Bone marrow (tissue), 2 donors: ENCODE measurements around the gene GSE1.

Source experiments
- DNase-seq, 2 donors: peaks; one replicate each; lab custom pipeline; 2025; lab: John Stamatoyannopoulos, UW

Gene GSE1

DNA sequence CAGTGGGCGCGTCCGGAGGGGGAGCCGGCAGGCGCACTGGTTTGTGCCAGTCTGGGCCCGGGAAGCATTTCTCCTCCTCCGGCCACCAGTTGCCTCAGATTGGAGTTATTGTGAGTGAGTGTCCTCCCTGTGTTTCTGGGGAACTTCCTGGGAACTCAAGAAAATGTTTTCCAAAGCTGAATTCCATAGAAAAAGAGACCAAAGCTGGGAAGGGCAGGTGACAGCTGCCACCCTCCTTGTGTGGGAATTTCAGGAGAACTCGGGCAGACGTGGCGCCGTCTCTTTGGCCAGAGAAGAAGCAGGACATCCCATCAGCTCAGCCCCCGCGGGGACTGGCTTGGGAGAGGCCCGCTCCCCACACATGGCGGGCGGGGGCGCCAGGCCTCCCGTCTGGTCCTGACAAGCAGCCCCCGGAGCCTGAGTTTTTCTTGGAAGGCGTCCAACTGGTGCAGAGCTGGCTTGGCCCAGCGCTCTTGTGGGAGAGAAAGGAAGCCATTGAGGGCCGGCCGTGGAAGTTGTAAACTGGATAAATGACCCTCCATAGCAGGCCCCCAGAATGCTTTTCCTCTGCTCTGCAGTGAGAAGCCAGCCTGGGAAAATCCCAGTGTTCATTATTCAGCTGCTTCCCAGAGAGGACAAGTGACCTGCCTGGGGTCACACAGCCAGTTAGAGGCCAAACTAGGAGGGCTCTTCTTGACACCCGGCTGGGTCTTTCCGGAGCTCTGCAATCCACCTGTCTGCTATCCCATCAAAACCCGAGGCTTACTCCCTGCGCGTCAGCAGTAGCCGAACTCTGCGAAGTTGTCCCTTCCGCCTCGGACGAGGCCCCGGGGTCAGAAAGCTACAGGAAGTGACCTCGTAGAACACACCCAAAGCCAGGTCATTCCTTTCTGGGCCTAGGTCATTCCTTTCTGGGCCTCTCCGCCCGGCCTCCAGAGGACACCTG lies 39.2 kb upstream of the GSE1 start:
- no peak for DNase-seq

- no peak for DNase-seq
Observed at GRCh38 chr16:85574672-85575475, 38.2 kb upstream of the GSE1 start.

DNA sequence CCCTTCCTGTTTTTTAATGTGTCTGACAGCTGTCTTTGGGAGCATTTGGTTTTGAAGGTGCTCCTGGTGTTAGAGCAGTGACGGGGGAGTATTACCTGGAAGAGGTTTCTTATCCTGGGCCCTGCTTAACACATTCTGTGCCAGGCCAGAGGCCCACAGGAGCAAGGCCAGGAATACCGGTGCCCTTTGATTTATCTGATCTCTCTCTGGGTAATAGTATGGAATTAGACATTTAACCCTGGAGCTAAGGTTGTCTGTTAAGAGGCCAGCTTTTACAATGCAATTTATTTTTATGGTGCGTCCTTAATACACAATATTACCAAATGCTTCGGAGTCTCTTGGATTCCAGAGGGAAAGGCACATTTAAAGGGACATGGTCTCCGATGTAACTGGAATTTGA lies 37.2 kb upstream of the GSE1 start:
- DNase-seq = no peak

DNA sequence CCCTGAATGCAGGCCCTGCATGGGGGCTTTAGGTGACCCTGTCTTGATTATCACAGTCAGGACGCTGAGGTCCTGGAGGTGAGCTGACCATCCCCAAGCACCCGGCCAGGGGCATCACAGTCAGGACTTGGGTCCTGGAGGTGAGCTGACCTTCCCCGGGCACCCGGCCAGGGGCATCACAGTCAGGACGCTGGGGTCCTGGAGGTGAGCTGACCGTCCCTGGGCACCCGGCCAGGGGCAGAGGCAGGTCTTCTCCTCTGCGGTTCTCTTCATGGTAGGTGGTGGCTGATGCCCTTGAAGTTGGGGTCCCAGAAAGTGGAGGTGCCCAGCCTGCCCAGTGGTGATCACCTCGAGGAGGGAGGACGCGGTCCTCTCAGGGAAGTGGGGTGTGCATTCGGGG lies 36.2 kb upstream of the GSE1 start:
- DNase-seq = no peak

DNA sequence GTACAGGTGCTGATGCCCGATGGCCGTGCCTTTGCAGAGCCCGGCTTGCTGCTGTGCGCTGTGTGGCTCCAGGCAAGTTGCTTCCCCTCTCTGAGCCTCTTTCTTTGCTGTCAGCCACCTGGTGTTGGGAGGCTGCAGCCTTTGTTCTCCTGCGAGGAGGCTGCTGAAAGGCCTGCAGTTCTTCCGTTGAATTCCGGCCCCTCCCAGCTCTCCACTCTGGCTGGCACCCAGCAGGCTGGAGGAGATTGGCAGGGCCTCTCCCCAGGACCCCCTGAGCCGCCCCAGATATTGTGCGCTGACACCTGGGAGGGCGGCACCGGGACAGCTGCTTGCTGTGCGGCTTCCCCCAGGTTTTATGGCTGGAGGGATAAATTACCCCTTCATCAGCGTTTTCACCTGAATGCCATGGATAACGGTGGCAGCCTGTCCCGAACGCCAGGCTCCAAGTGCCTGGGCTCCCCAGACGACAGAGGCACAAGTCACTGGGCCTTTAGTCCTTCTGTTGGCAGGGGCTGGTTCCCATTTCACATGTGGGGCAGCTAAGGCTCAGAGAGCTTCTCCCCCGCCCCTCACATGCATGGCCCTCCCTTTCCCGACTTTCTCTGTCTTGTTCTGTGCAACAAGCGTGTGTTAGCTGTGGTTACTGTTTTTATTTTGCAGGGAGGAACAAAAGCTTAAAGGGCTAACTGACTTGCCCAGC lies 35.1 kb upstream of the GSE1 start:
- no peak for DNase-seq

DNA sequence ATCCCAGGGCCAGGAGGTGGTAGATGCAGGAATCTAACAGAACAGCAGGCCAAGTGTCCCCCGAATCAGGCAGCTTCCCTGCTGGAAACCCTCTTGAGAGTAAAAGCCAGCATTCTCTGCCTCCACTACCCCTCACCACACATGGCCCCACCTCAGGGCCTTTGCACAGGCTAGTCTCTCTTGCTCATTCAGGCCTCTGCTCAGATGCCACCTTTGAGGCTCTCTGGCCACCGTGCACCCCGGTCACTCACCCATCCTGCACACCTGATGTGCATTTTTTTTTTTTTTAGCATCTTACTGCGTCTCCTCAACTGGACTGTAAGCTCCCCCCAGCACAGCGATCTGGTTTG lies 34.5 kb upstream of the GSE1 start:
- DNase-seq = no peak

GRCh38 chr16:85579191-85579590 lies 33.9 kb upstream of the GSE1 start:
- no peak for DNase-seq

DNA sequence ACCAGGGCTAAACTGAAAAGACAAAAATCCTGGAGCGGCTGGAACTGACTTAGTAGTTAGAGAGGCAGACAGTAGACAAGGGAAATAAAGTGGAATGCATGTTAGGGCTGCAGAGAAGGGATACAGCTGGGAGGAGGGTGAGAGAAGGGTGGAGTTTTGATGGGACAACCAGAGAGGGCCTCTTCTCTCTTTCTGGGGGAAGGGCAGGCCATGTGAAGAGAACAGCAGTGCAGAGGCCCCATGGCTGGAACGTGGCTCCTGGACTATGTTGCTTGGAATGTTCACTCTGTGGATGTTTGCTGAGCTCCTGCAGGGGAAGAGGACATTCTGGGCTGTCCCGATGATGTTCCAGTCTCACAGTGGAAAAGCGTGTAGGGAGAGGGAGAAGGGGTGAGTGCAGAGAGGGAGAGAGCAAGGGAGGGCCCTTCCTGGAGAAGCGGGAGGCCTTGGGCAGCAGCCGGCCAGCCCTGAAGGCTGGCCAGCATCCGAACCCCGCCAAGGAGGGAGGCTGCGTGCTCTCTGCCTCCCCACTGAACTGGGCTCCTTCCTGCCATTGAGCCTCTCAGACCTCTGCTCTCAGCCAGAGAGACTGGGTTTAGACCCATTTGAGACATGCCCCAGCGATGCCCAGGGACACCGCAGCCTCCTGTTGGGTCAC lies 33.1 kb upstream of the GSE1 start:
- no peak for DNase-seq

- no peak for DNase-seq
Observed at GRCh38 chr16:85580684-85581083, 32.4 kb upstream of the GSE1 start.

- DNase-seq = no peak
Observed at GRCh38 chr16:85582229-85582991, 30.7 kb upstream of the GSE1 start.

GRCh38 chr16:85583491-85584181 lies 29.5 kb upstream of the GSE1 start:
- peak in 1 of 2 donors; percentile 92 for DNase-seq

GRCh38 chr16:85584267-85584666 lies 28.9 kb upstream of the GSE1 start:
- no peak for DNase-seq

- no peak for DNase-seq
Observed at GRCh38 chr16:85584819-85585282, 28.3 kb upstream of the GSE1 start.

GRCh38 chr16:85585711-85586110 lies 27.4 kb upstream of the GSE1 start:
- DNase-seq = no peak

- no peak for DNase-seq
Observed at GRCh38 chr16:85586380-85587104, 26.6 kb upstream of the GSE1 start.

DNA sequence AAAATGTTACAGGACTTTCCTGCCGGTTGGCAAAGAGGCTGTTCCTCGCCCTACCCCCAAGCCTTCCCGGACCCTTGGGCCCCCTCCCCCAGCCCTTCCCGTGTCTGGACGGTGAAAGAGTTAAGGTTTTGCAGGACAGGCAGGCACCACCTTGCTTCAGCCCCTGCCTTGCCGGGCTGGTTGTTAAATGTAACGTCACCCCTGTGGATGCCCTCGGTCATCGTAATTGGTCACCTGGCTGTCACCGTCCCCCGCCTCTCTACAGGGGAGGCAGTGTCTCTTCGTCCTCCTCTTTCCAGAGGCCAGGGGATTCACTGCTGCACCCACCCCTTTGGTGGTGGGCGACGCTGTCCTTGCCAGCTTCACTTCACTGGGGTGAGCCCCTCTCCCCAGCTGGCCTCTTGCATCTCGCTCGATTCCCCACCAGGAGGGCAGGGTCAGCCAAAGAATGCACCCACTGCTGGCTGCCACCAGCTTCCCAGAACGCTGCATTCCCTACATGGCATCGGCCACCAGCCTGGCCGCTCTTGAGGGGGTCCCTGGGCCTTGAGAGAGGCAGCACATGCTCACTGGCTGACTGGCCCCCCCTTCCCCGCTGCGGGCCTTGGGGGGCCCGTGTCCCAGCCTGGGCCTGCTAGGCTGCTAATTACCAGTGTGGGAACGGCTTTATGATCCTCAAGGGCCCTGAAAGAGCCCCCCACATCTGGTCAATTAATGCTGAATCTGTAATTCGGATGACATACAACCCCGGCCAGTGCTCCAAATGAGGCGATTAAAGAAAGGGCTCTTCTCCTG lies 25.2 kb upstream of the GSE1 start:
- no peak for DNase-seq

DNA sequence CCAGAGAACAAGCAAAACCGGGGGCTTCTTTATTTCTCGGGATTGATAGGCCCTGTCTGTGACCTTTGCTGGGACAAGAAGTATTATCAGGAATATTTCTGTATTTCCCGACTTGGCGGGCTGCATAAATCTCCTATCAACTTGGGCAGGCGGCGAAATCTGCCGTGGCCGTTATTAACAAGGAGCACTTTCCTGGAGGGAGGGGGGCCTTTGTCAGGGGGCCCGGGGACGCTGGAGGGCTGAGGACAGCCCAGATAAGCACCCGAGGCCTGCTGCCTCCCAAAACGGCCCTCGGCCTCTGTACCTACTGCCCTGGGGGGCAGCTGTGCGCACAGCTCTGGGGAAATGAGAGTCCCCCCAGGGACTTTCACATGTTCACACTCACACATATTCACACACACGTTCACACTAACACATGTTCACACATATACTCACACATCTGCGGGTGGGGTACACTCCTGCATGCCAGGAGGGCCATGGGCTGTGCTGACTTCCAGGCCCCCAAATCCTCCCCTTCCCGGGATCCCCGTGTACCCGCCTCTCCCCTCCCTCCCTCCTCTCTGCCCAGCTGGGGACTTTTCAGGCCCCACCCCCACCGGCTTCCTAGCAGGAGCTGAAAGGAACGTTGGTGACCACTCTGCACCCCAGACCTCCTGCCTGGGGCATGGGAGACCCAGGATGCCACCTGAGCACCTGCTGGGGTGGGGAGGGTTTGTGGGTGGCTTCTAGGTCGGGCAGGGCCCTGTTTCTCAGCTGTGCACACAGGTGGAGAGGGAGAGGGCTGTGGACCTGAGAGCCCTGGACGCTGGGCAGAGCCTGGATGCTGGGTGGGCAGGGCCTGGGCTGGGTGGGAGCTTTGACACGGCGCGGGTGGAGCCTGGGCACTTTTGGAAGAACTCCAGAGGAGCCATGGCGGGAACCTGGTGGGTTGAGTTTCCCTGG lies 24.3 kb upstream of the GSE1 start:
- no peak for DNase-seq
